Measurements from ENCODE around the gene PDHB. TPM values are rescaled to one million over a fixed set of nuclear protein-coding genes. Genes with fewer than 3 reads are reported as not detected.

PDHB gene
- total and polyA plus RNA-seq, 2 of the 13 experiments (the other 11 are each of a cell fraction or from before 2014, with no cell fraction given) = 108 to 153 TPM

GRCh38 chr3:58471025-58471887 lies 37.6 kb upstream of the PDHB start (continued):
- peak; percentile 52 for TF ChIP-seq ZEB1 (IDR thresholded peaks at IDR 0.05; ENCODE audit: insufficient replicate concordance, low read depth)
- peak; percentile 81 for TF ChIP-seq FOXP1 (IDR thresholded peaks at IDR 0.05)
- TF ChIP-seq FOXP1 (CRISPR knock-in tag; IDR thresholded peaks at IDR 0.05) = peak; percentile 73
- peak; percentile 93; the same call in 1 of the 2 replicates for TF ChIP-seq ZNF766 (CRISPR knock-in tag; IDR thresholded peaks at IDR 0.05; ENCODE audit: borderline replicate concordance)
- TF ChIP-seq TRAFD1 (CRISPR knock-in tag; IDR thresholded peaks at IDR 0.05; ENCODE audit: borderline replicate concordance) = no peak
- peak; percentile 89 for TF ChIP-seq MED1 (CRISPR knock-in tag; IDR thresholded peaks at IDR 0.05)
- TF ChIP-seq KAT2B (IDR thresholded peaks at IDR 0.05; ENCODE audit: borderline replicate concordance, low read depth, low read length) = no peak
- TF ChIP-seq FOXM1 (CRISPR knock-in tag; IDR thresholded peaks at IDR 0.05) = no peak
- no peak for TF ChIP-seq SRF (IDR thresholded peaks at IDR 0.05; ENCODE audit: low read depth, low read length)
- TF ChIP-seq ZNF781 (CRISPR knock-in tag; IDR thresholded peaks at IDR 0.05; ENCODE audit: borderline replicate concordance, not compliant biosample characterization) = peak; percentile 59
- no peak for TF ChIP-seq TMF1 (CRISPR knock-in tag; IDR thresholded peaks at IDR 0.05; ENCODE audit: low read depth)
- no peak for TF ChIP-seq ZNF777 (CRISPR knock-in tag; IDR thresholded peaks at IDR 0.05)
- no peak for TF ChIP-seq MLLT10 (CRISPR knock-in tag; IDR thresholded peaks at IDR 0.05)
- peak; percentile 55; the same call in 1 of the 2 replicates for TF ChIP-seq SPEN (CRISPR knock-in tag; IDR thresholded peaks at IDR 0.05; ENCODE audit: low read depth)
- no peak for TF ChIP-seq ZNF282 (IDR thresholded peaks at IDR 0.05; ENCODE audit: partially characterized antibody)
- TF ChIP-seq SOX5 (CRISPR knock-in tag; IDR thresholded peaks at IDR 0.05; ENCODE audit: borderline replicate concordance) = peak; percentile 90
- TF ChIP-seq PITX1 (CRISPR knock-in tag; IDR thresholded peaks at IDR 0.05) = peak; percentile 93
- no peak; the same call in 1 of the 2 replicates for TF ChIP-seq MIER3 (CRISPR knock-in tag; IDR thresholded peaks at IDR 0.05; ENCODE audit: borderline replicate concordance)
- TF ChIP-seq ZNF761 (CRISPR knock-in tag; conservative IDR thresholded peaks at IDR 0.05) = 0 out of 2 replicates have a peak, but pooled peaks have one; percentile 26
- no peak for TF ChIP-seq GLI4 (CRISPR knock-in tag; IDR thresholded peaks at IDR 0.05; ENCODE audit: borderline replicate concordance)
- no peak for TF ChIP-seq TAF15 (IDR thresholded peaks at IDR 0.05; ENCODE audit: low read depth, low read length, poor library complexity, severe bottlenecking)
- no peak for TF ChIP-seq CCAR2 (optimal IDR thresholded peaks at IDR 0.05; ENCODE audit: low read depth, low read length)
- TF ChIP-seq AKNA (CRISPR knock-in tag; IDR thresholded peaks at IDR 0.05; ENCODE audit: borderline replicate concordance) = no peak
- TF ChIP-seq ZMYM2 (CRISPR knock-in tag; IDR thresholded peaks at IDR 0.05) = 0 out of 2 replicates have a peak, but pooled peaks have one; percentile 17
- TF ChIP-seq ZNF136 (CRISPR knock-in tag; IDR thresholded peaks at IDR 0.05; ENCODE audit: low read depth) = no peak

Measured in HepG2 (cell line).